ENCODE results near the gene TTPAL.

TTPAL gene

GRCh38 chr20:44442298-44443070 lies 33.2 kb upstream of the TTPAL start:
- DNase-seq (ENCODE audit: low spot score) = no peak

- DNase-seq (ENCODE audit: low spot score) = no peak
These were observed 29.6 kb upstream of the TTPAL start for GRCh38 chr20:44445742-44446710.

DNA sequence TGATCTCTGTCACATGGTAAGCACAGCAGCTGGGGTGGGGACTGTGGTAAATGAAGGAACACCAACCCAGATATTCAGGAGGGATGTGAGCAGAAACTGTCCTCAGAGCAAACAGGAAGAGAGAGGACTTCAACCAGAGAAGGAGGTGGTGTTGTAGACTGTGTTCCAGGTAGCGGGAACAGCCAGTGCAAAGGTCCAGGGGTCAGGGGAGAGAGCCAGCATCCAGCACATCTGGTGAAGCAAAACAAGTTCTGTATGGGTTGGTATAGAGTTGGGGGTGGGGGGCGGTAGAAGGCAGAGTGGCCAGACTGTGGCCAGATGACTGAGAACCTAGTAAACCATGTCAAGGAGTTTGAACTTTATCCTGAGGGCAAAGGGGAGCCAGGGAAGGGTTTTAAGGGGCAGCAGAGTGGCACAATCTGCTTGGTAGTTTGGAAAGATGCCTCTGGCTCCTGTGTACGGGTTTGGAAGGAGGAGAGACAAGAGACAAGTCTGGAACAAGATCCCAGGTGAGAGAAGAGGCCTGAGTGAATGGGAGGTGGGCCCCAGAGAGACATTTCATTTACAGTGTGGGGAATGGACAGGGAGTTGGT lies 27.8 kb upstream of the TTPAL start:
- no peak for DNase-seq (ENCODE audit: low spot score)

GRCh38 chr20:44448753-44449546 lies 26.7 kb upstream of the TTPAL start:
- DNase-seq (ENCODE audit: low spot score) = no peak

- DNase-seq (ENCODE audit: low spot score) = no peak
These were observed 25.8 kb upstream of the TTPAL start for GRCh38 chr20:44449864-44450263.

DNA sequence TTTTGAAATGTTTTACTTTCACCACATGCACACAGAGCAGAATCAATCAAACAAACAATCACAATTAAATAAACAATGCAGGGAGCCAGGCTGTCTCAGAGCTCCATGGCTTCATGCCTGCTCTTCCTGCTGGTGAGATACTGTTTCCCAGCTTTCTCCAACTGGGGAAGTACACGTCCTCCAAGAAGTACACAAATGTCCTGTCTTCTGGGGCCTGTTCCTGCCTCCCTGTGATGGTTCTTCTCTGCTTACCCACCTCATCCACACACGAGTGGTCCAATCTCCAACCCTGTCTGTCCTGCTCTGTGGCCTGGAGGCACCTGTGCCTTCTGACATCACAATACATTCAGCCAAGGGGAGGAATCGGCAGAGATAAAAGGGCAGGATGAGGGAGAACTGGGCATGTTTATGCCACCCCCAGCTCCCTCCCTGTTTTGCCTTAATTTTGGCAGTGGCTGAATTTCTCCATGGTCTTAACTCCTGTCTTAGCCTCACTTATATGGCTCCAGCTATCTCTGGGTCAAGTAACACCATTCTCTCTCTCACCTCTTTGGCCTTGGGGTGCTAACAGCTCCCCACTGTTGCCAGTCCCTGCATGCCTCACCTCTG lies 25.3 kb upstream of the TTPAL start:
- DNase-seq (ENCODE audit: low spot score) = no peak

DNA sequence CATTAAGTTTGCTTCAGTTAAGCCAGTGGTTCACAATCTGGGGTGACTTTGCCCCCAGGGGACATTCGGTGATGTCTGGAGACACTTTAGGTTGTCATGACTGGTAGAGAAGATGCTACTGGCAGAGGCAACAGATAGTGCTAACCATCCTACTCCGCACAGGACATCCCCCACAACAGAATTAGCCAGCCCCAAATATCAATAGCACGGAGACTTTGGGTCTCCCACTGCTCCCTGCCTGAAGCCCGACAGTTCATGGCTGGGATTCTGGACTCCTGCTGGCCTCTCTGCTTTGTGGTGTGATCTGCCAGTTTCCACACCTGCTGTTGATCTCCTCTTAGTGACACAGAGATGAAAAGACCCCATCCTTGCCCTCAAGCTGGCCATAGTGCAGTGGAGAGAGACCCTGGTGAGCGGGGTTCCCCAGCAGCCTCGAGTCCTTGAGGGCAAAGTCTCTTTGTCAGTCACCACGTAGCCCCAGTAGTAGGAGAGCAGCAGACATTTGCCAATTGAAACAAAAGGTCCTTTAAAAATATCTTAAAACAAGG lies 24.7 kb upstream of the TTPAL start:
- DNase-seq (ENCODE audit: low spot score) = no peak

- DNase-seq (ENCODE audit: low spot score) = no peak
These were observed 21.2 kb upstream of the TTPAL start for GRCh38 chr20:44454306-44454963.

DNA sequence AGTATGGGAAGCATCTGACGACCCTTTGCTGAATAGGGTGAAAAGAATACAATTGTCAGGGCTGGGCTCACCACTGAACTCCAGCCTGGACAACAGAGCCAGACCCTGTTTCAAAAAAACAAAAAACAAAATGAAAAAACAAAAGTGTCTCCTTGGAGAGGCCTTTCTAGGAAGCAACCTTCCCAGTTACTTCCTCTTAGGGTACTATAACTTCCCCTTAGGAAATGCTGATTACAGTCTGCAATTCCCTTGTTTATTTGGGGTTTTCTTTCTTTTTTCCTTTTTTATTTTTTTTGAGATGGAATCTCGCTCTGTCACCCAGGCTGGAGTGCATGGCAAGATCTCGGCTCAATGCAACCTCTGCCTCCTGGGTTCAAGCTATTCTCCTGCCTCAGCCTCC lies 20.5 kb upstream of the TTPAL start:
- DNase-seq (ENCODE audit: low spot score) = no peak

DNA sequence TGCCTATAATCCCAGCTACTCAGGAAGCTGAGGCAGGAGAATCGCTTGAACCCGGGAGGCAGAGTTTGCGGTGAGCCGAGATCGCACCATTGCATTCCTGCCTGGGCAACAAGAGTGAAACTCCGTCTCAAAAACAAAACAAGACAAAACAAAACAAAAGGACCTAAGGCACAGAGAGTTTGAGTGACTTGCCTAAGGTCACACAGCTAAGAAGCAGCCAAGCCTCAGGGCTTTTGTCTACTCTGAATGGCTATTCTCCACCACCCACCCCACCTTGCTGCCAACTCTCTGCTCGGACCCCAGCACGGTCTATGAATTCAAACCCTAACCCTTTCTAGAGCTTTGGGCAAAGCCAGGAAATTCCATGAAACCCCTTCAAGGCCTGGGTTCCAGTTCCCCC lies 19.1 kb upstream of the TTPAL start:
- DNase-seq (ENCODE audit: low spot score) = no peak

DNA sequence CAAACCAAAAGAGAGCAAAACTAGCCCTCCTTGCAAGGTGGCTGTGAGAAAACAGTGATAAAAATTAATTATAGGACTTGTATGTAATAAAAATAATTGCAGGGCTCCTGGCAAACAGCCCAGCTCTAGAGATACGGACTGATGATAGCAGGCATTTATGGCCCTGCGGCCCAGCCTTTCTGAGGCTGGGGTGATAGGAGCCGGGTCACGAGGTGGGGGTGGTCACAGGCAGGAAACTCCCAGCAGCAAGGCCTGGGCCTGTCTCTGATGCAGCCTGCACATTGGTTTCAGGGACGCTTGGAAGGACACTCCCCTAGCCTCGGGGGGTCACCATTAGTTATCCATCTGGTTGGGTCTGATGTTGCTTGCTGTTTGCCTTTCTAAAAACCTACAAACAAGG lies 18.7 kb upstream of the TTPAL start:
- no peak for DNase-seq (ENCODE audit: low spot score)

GRCh38 chr20:44459271-44459670 lies 16.4 kb upstream of the TTPAL start:
- DNase-seq (ENCODE audit: low spot score) = no peak

DNA sequence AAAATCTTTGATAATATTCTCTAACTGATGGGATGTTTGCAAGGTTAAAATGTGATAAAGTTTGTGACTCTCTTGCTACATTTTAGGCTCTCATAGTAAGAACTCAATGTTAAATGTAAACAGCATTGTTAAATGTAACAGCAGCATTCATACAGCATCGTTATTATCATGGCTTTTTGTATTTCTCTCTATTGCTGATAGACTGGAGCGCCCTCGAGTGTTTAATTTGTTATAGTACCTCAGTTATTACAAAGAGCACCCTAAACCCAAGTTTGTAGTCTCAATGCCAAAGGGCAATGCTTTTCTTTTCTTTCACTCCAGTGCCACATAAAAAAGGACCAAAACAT lies 14.9 kb upstream of the TTPAL start:
- DNase-seq (ENCODE audit: low spot score) = peak; percentile 16

DNA sequence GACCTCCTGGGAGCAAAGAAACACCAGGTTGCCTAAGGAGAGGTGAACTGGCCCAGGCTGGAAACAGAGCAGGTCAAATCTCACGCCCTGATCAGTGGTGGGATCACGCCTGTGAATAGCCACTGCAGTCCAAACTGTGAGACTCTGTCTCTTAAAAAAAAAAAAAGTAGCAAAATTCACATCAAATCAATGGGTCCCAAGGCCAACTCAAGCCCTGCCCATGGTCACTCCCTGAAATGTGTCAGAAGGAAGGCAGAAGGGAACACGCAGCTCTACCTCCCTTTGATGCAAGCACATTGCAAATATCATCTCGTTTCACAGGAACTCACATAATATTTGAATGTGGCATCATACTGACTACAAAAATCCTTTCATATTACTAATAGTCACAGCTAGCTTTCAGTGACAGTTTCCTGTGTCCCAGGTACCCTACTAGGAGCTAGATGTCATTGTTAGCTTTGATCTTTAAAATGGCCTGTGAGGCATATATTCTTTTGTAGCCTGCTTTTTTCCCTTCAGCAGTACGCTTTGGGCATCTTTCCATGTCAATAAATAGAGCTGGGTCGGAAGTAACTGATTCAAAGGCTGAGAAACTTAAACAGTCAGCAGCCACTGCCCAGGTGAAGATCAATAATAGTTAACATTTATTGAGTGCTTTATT lies 14.4 kb upstream of the TTPAL start:
- no peak for DNase-seq (ENCODE audit: low spot score)

DNA sequence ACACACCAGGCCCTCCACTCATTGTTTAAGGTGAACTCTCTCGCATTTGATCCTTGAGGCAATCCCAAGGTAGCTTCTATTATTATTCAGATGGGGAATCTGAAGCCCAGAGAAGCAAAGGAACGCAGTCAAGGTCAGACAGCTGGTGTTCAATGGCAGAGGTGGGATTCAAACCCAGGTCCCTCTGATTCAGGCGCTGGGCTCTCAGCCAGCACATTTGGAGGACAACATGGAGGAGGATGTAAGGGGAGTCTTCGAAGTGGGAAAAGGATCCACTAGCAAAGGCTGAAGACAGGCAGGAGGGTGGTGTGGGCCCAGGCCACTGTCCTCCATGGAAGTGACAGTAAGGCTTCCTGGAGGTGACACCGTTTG lies 13.9 kb upstream of the TTPAL start:
- no peak for DNase-seq (ENCODE audit: low spot score)

DNA sequence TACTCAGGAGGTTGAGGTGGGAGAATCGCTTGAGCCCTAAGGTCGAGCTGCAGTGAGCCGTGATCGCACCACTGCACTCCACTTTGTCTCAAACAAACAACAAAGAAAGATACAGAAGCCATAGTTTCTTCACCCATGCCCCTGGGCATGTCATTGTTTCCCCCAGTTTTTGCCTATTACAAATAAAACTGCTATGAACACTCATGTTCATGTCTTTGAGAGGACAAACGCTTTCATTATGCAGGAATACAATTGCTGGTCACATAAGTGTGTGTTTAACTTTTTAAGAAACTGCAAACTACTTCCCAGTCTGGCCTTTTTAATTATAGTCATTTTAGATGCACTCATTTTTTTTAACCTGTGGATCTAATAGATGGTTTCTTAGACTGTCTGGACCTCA lies 12.2 kb upstream of the TTPAL start:
- no peak for DNase-seq (ENCODE audit: low spot score)

GRCh38 chr20:44464514-44464913 lies 11.2 kb upstream of the TTPAL start:
- no peak for DNase-seq (ENCODE audit: low spot score)

DNA sequence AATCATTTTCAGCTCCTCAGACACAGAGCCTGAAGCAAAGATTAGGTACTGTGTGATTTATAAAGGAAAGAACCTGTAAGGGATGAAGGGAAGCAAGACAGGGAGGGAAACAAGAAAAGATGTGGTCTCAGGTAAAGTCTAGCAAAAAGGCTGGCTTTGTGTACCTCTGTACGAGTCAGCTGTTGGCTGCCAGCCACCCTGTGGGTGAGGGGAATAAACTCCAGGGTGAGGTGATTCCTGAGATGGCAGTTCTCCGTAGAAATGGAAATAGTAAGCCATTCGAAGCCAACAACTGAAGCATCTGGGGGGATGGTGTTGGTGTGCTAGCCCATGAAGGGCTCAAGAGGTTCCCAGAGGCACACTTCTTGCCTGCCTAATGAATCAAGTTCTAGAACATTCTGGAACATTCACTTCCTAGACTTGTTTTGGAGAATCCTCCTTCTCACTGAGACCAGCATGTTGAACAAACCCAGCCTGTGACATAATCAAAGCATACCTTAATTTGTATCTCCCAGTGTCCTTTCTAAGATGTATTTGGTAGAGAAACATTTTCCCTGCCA lies 10.6 kb upstream of the TTPAL start:
- DNase-seq (ENCODE audit: low spot score) = no peak

GRCh38 chr20:44467289-44467883 lies 8.3 kb upstream of the TTPAL start:
- DNase-seq (ENCODE audit: low spot score) = no peak
